Measurements from ENCODE around the gene VEGFC. TPM values are rescaled to one million over a fixed set of nuclear protein-coding genes. Genes with fewer than 3 reads are reported as not detected.

The VEGFC gene
- total RNA-seq, 1 donor from 2014 or later: 1.6 TPM

DNA sequence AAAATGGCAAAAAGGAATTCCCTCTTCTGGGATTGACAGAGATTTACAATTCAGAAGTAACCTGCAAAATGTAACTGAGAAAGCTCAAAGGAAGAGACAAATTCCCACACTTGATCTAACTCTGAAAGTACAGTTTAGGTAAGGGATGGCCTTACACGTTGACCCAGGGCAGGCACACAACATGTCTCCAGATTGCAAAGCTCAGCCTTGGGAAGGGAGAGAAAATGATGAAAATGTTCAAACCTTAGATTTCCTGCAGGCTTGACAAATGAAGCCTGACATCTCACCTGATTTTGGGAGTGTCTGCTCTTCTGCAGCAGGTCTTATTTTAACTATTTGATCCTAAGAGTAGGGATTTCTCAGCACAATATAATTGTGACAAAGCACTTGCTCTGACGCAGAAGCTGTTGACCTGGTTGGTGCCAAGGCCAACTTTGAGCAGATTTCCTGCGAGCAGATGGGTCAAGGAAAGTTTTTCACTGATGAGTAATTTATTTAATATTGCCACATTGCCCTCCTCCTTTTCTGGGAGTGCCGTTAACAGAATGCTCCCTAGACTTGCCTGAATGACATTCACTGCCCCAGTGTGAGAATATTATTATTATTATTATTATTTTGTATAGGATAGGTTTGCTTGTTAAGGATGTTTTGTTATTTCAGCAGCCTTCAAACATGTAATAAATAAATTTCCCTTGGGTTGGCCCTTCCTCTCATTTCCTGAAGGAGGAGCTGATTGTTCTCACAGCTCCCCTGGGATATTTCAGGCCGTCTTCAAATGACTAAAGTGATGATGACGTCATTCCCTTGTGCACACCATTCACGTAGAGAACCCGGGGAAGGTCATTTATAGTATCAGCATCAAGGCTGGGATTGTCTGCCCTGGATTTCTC, 157.1 kb downstream of the VEGFC start:
- Histone ChIP-seq H3K9me3 (ENCODE audit: low read depth) (no peaks in the 10 kb centered on the region), H3K4me3 (no peak overlapping the region), H3K79me2 (ENCODE audit: low read depth) (no peaks in the 10 kb centered on the region), H3K27me3 (no peaks in the 10 kb centered on the region), H4K20me1 (ENCODE audit: low read depth) (no peaks in the 10 kb centered on the region), H3F3A (ENCODE audit: low read depth) (no peaks in the 10 kb centered on the region), H3K9ac (no peak overlapping the region), H3K27ac (no peak overlapping the region), H3K4me2 (no peak overlapping the region), H2AFZ (replicated peaks) (no peak overlapping the region), H3K4me1 (no peaks in the 10 kb centered on the region), H3K36me3 (no peaks in the 10 kb centered on the region)
- Mint-ChIP-seq H3K4me3 (no peak overlapping the region), H3K4me1 (no peaks in the 10 kb centered on the region), H3K36me3 (no peaks in the 10 kb centered on the region), H3K9me3 (no peaks in the 10 kb centered on the region), H3K27me3 (ENCODE audit: insufficient read depth, low read depth) (peaks cover 5% of the 10 kb centered on the region), H3K27ac (no peak overlapping the region)
- DNase-seq (ENCODE audit: low spot score): no peak
- TF ChIP-seq, protein P1, sequence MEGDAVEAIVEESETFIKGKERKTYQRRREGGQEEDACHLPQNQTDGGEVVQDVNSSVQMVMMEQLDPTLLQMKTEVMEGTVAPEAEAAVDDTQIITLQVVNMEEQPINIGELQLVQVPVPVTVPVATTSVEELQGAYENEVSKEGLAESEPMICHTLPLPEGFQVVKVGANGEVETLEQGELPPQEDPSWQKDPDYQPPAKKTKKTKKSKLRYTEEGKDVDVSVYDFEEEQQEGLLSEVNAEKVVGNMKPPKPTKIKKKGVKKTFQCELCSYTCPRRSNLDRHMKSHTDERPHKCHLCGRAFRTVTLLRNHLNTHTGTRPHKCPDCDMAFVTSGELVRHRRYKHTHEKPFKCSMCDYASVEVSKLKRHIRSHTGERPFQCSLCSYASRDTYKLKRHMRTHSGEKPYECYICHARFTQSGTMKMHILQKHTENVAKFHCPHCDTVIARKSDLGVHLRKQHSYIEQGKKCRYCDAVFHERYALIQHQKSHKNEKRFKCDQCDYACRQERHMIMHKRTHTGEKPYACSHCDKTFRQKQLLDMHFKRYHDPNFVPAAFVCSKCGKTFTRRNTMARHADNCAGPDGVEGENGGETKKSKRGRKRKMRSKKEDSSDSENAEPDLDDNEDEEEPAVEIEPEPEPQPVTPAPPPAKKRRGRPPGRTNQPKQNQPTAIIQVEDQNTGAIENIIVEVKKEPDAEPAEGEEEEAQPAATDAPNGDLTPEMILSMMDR (IDR thresholded peaks at IDR 0.05): no peak
- TF ChIP-seq EZH2phosphoT487 (IDR thresholded peaks at IDR 0.05) (no peak), EZH2 (IDR thresholded peaks at IDR 0.05) (no peak)

Data from neural progenitor cell (in vitro differentiated cells).